NCI-H510A treated with DMSO at 0.1 percent for 48 hours (cell line): ENCODE data around the gene SMG9.
A peak's percentile ranks its signal among the peaks of the same experiment; 100 is the strongest.

Experiments
- DNase-seq: peaks from one replicate; lab custom pipeline; 2025; lab: John Stamatoyannopoulos, UW

The SMG9 gene

GRCh38 chr19:43754503-43755255 lies at the start of gene SMG9:
TSS of gene SMG9 (minus strand) at chr19:43754962. CDS start at chr19:43750741, 4,221 bp downstream.
- peak; percentile 94 for DNase-seq

- DNase-seq = no peak
Observed at GRCh38 chr19:43804432-43804831, 49.7 kb upstream of the SMG9 start.

GRCh38 chr19:43802216-43802951 lies 47.6 kb upstream of the SMG9 start, which contains the start of gene LYPD5:
TSS of gene LYPD5 (minus strand) at chr19:43802447. CDS start at chr19:43802380, 67 bp downstream.
- DNase-seq = no peak

GRCh38 chr19:43799502-43800142 lies 44.9 kb upstream of the SMG9 start:
- no peak for DNase-seq

- DNase-seq = peak; percentile 38
Observed at GRCh38 chr19:43798546-43799409, 44.0 kb upstream of the SMG9 start.

GRCh38 chr19:43798026-43798545 lies 43.3 kb upstream of the SMG9 start:
- no peak for DNase-seq

GRCh38 chr19:43797556-43797955 lies 42.8 kb upstream of the SMG9 start:
- no peak for DNase-seq

GRCh38 chr19:43797118-43797517 lies 42.4 kb upstream of the SMG9 start:
- no peak for DNase-seq

- no peak for DNase-seq
Observed at GRCh38 chr19:43790587-43790986, 35.8 kb upstream of the SMG9 start.

GRCh38 chr19:43789029-43789428 lies 34.3 kb upstream of the SMG9 start:
- DNase-seq = no peak

- no peak for DNase-seq
Observed at GRCh38 chr19:43786665-43787064, 31.9 kb upstream of the SMG9 start.

GRCh38 chr19:43784981-43785808 lies 30.4 kb upstream of the SMG9 start:
- peak; percentile 53 for DNase-seq

- no peak for DNase-seq
Observed at GRCh38 chr19:43784241-43784980, 29.6 kb upstream of the SMG9 start.

GRCh38 chr19:43783636-43784035 lies 28.9 kb upstream of the SMG9 start:
- no peak for DNase-seq

- DNase-seq = no peak
Observed at GRCh38 chr19:43782689-43783231, 28.0 kb upstream of the SMG9 start.

- DNase-seq = no peak
Observed at GRCh38 chr19:43782311-43782660, 27.5 kb upstream of the SMG9 start.

- no peak for DNase-seq
Observed at GRCh38 chr19:43781630-43782310, 27.0 kb upstream of the SMG9 start.

GRCh38 chr19:43780706-43781525 lies 26.2 kb upstream of the SMG9 start, which contains the start of gene KCNN4:
TSS of gene KCNN4 (minus strand) at chr19:43780973. CDS start at chr19:43780861, 112 bp downstream.
- no peak for DNase-seq
